HG02798 (cell line): ENCODE measurements around the gene OR2AG1.
"Not testable (repeated sequence)": the region's sequence is repeated elsewhere in the genome, so short reads cannot be mapped to it uniquely, and the experiment has no call there.

Source experiments
- ATAC-seq: cut with Tn5 transposase; IDR thresholded peaks from one replicate; pipeline ENCODE4 v1.9.1; 2021; ENCODE audit warnings: mild to moderate bottlenecking; ENCODE audit not compliant: unreplicated experiment, poor library complexity

Gene OR2AG1

DNA sequence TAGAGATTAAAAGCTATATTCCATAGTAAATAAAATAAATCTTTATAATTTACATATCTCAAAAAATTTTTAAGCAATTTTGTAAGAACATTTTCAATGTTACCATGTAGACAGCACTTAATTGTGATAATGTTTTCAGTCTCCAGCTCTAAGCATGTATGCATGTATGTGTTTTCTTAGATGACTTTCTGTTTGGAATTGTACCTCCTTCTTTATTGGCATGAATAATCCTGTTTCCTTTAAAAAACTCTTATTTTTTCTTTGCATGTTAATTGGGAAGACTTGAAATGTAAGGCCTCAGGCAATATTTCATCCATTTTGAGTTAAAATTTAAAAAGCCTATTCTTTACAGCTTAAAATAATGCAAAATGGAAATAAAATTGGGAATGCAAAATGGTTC is 2.0 kb upstream of the OR2AG1 start:
- ATAC-seq: no peak

DNA sequence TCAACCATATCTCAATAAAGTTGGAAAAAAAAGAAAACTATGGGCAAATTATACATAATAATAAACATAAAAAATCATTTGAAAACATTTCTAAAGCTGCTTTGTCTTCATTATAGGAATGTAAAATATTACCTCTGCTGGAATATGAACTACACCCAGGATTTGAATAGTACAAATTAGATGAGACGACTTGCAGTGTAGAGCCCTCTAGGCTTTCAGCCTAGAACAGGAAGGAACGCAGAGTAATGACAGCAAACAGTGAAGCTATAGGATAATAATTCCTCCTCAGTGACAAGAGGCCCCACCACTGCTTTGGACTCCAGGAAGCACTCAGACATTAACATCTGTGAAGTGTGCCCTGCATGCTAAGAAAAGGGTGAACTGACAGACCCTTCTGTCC is 7.7 kb downstream of the OR2AG1 start:
- ATAC-seq: no peak

DNA sequence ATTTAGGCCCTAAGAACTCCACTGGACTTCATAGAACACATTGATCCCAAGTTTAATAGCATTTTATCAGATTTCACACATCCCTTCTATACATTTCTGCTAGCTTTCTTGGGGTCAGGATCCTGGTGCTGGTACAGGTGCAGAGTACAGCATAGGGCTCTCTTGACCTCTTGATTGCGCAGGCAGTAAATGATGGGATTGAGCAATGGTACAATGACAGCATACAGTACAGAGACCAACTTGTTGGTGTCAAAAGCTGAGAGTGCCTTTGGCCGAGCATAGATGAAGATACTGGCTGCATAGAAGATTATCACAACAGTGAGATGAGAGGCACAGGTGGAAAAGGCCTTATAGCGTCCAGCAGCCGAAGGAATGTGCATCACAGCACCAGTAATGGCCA is 11.8 kb downstream of the OR2AG1 start:
- no peak for ATAC-seq

DNA sequence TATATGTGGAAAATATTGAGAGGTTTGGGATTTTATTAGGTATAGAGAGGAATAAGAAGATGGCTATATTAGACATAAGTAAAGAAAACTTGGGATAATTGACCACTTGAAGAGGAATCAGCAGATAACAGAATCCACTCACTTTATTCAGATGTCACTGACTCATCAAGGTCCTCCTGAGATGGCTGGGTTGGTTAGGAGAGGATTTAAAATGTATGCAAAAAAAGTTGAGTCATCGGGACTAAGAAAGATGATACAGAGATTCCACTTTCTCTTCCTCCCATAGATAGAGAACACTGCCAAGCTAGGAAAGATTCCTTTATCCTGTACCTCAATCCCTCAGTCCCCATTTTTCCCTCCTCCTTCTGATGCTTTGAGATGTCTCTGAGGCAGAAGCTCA is 16.6 kb downstream of the OR2AG1 start, which contains the start of gene OR6A2:
TSS of gene OR6A2 (minus strand) at position 288 of the 400 bp plus-strand sequence. CDS start 3,981 bp downstream, outside the sequence.
- ATAC-seq: no peak

DNA sequence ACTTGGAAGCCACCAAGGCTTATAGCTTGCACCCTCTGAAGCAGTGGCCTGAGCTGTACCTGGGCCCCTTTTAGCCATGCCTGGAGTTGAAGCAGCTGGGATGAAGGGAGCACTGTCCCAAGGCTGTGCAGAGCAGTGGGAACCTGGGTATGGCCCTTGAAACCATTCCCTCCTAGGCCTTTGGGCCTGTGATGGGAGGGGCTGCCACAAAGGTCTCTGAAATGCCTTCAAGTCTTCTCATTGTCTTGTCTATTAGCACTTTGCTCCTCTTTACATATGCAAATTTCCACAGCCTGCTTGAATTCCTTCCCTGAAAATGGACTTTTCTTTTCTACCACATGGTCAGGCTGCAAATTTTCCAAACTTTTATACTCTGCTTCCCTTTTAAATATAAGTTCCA is 18.3 kb downstream of the OR2AG1 start:
- not testable (repeated sequence) for ATAC-seq

DNA sequence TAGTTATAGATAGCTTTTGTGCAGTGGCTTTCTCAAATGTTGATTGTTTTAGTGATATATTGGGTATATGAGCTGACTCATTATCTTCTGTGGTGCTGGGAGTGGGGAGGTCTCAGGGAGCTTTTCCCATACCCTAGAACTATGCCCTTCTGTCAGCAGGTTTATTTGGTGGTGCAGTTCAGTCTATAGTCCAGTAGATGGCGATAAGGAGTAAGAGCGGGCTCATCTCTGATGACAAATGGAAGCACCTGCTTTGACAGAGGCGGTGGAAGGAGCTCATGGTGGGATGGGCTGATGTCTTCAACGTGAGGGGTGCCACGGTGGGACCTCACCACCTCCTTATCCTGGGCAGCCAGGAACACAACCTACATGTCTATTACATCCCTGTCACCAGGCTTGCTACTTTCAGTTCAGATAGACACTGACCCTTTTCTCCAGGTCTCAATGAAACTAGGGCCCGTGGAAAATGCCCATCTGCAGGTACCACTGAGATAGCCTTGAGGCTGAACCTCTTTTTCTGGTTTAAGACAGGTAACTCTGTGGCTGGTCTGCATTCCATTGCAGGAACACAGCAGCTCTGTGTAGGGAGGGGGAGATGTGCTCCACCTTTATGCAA is 29.7 kb downstream of the OR2AG1 start:
- peak; percentile 92 for ATAC-seq

DNA sequence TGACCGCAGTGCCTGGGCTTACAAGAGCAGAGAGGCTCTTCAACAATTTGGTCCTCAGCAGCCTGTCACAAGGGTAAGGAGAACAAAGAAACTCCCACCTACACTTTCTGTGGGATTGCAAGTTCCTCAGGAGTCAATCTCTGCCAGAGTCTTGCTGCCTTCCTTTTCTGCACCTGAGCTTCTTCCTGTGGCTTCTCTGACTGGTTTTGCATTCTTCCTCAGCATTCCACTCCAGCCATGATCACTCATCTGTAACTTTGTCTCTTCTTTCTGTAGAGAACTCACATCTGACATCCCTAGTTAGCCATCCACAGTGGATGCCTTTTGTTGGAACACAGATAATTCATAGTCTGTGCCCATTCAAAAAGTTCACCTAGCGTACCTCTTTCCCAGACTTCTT is 30.8 kb downstream of the OR2AG1 start:
- no peak for ATAC-seq

DNA sequence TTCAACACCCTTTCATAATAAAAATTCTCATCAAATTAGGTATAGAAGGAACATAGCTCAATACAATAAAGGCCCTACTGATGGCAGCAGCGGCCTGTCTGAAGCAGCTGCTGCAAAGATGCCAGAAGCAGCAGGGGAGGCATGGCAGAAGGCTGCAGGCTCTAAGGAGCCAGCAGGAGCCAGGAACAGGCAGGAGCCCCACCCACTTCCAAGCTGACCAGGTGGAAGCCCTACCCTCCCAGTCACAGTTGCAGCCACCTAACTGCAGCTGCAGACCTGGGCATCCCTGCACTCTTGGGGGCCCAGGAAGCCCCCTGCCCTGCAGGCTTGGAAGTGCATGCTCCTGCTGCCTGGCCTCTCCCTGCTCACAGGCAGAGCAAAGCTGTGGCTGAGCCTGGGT is 34.9 kb downstream of the OR2AG1 start:
- ATAC-seq: no peak

DNA sequence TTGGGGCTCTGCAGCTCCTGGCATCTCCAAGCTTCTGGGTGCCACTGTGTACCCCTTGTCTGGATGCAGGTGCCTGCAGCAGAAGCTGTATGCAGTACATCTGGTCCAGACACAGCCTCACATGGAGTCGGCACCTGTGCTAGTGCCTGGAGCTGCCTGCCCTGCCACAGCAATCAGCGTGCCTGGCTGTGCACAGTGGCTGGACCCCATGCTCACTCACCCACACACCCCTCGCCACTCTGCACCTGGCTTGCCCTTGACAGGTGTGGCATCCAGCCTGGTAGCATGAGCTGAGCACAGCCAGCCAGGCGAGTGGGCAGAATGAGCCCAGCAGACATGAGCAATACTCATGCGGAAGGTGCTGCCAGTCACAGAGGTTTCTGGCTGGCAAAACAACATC is 36.1 kb downstream of the OR2AG1 start:
- ATAC-seq: no peak

DNA sequence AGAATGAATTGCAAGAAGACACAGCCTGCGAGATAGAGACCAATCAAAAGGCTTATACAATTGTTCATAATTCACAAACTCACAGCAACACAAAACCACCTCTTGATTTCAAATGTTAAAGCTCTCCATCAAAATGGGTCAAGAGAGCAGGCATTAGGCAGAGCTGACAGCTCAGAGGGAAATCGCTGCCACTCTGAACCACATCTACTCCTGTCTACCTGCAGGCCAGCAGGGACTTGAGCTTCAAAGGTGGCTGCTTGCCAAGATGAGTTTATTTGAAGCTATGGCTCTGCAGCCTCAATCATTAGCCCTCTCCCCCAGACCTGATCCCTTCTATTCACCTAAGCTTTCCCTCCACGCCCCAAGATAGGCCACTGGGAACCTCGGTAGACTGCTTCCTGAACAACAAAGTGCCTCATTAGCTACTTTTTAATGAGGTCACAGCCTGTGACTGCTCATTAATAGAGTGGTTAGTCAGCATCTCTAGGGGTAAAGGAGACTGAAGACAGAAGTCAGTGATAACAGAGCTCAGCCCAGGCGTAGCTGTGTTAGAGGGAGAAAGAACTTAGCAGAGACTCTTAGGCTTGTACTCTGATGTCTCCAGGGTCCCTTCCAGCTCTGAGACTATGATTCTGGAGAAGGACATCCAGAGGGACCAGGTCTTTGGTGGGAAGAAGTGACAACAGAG is 41.5 kb downstream of the OR2AG1 start:
- ATAC-seq: no peak

DNA sequence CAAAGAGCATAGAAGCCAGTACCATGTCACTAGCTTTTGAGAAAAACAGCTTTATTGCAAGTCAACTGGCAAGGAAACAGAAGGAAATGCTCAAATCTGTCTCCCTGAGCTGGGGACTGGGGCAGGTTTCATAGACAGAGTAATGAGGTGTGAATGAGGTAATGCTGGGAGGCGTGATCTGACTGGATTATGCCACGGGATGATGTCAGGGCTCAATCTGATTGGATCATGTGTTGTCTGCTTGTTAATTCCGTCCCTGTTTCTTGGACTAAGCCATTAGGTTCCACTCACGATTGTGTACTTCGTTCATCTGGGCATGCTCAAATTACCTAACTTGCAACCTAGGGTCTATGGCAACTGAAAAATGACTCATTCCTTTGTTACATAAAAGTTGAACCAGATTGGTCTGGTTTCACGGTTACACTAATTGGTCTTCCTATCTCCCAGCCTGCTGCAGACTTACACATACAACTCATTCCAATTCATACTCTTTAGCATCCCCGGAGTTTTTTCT is 42.5 kb downstream of the OR2AG1 start:
- ATAC-seq: no peak

DNA sequence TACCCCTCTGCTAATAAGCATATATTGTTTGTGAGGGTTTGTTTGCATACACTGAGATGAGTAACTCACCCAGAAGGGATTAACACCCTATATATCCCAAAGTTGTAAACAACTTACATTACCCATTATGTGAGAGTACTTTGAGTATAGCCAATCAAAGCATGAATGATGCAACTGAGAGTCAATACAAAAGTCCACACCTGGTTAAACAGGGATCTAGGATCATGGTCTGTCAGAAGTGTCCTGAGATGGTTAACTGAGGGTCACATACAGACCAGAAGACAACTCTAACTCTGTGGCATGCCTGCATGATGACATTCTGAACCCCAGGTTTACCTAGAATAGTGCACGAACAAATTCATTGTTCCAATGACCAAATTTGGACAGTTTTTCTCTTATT is 45.3 kb downstream of the OR2AG1 start:
- ATAC-seq: no peak

DNA sequence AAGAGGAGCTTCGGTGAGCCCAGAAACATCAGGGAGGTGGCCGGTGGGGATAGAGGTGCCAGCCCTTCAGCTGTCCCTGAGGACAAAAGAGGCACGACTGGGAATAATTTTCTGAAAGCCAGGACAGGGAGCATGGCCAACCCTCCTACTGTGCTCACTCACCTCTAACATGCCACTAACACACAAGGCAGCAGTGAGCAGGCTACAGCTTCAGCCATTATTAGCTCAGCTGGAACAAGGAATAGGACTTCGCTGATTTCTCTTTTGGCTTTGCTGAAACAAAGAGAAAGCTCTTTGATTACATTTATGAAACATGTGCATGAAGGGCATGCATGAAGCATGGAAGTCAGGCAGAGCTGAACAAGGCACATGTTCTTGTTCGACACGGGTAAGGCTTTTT is 50.5 kb downstream of the OR2AG1 start:
- no peak for ATAC-seq

DNA sequence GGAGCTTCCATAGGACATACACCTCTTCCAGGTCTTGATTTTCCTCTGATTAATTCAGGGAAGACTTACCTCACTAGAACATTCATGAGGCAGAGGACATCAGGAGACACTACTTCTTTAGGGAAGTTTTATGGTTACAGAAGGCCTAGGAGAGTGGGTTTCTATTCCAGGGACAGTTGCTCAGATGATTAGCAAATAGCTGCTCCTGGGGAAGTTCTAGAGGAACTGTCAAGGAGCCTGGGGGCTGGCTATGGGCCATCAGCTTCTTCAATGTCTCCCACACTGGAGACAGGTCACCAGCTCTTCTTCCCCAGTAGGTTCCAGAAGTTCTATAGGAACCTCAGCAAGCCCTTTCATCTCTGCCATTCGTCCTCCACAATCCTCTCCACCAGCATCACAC is 51.2 kb downstream of the OR2AG1 start:
- ATAC-seq: no peak
